ENCODE measurements around the gene CEPT1.

DNA sequence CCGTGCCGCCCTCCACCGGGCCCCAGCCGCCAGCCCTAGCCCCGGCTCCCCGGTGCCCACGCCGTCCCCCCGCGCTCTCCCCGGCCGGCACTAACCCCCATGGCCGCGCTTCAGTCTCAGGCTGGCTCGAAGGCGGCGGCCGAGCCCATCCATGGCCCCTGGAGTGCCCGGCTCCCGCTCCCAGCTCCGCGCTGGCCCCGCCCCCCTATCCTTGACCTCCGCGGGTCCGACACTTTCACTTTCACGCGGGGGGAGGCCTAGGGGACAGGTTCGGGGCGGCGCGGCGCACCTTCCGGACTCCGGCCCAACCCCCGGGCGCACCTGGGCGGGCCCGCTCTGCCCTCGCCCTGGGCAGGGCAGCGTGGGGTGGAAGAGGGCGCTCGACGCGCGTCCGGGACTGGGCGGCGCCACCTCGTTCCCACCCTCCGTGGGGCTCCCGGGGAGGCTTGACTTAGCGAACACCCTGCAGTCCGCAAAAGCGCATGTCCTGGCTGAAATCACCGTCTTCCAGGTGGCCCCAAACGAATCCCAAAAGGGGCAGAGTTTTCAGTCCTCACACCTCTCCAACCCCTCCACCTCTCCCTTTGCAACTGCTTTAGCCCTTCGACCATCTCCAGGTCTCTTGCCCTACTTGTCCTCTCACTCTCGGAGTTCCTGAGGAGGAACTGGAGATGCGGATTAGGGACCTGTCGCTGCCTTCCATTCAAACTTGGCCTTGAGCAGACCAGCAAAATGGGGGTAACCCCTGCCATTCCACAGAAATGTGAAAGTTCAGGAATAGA is 64.4 kb downstream of the CEPT1 start:
- TF ChIP-seq CTCF (IDR thresholded peaks at IDR 0.05 in 8 of 11, conservative IDR thresholded peaks at IDR 0.05 in 3 of 11) (peak in 2 of 11 experiments; percentile 21 to 32), POLR2AphosphoS5 (IDR thresholded peaks at IDR 0.05) (peak; percentile 90 to 94 (median 91)), POLR2A (IDR thresholded peaks at IDR 0.05) (peak in 2 of 3 donors; percentile 45 to 80)
